H54 (cell line): ENCODE measurements around the gene MSTO1.
"Not testable (repeated sequence)": the region's sequence is repeated elsewhere in the genome, so short reads cannot be mapped to it uniquely, and the experiment has no call there.

Experiments
- DNase-seq: peaks from one replicate; pipeline ENCODE4 v3.0.0; 2011; ENCODE audit warnings: low spot score, mixed read lengths; ENCODE audit not compliant: insufficient read length
- FAIRE-seq: peaks from 3 replicates; lab custom pipeline; 2011; peaks lifted over from hg19 to GRCh38; lab: Jason Lieb, UNC
- POLR2A ChIP-seq: IDR thresholded peaks from 2 replicates; pipeline ENCODE4 v1.6.1; 2011; ENCODE audit warnings: low read depth, mild to moderate bottlenecking, low read length

The MSTO1 gene

DNA sequence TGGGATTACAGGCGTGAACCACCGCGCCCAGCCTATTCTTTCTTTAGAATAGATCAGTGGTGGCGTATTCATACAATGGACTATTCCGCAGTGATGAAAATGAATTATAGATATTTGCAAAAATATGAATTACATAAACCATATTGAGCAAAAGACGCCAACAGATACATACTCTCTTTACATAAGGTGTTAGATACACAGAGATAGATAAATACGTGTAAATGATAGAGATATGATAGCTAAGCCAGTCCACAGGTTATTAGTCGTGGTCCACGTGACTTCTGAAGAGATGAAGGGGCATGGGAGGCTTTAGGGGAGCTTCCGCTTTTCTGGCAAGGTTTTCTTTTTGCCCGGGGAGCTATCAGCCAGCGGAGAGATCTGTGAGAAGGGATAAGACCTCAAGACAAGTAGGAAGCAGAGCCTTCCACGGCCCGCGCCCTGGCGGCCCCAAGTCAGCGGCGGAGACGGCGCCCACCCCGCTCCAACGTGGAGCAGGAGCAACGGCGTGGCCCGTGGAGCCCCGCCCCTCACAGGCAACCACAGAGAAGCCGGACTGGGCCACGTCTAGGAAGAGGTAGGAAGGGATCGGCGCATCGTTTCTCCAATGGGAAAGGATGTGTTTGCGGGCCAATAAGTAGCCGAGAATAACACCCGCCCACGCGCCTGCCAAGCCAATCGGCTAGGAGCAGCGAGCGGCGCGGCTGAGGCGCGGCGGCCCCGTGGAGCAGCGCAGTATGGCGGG, at the start of gene MSTO1:
TSS of gene MSTO1 (plus strand) at position 704 of the 742 bp plus-strand sequence. CDS start at position 735, 31 bp downstream.
- DNase-seq (peak; percentile 95), FAIRE-seq (peak; percentile 23)
- peak; percentile 95 for TF ChIP-seq POLR2A

DNA sequence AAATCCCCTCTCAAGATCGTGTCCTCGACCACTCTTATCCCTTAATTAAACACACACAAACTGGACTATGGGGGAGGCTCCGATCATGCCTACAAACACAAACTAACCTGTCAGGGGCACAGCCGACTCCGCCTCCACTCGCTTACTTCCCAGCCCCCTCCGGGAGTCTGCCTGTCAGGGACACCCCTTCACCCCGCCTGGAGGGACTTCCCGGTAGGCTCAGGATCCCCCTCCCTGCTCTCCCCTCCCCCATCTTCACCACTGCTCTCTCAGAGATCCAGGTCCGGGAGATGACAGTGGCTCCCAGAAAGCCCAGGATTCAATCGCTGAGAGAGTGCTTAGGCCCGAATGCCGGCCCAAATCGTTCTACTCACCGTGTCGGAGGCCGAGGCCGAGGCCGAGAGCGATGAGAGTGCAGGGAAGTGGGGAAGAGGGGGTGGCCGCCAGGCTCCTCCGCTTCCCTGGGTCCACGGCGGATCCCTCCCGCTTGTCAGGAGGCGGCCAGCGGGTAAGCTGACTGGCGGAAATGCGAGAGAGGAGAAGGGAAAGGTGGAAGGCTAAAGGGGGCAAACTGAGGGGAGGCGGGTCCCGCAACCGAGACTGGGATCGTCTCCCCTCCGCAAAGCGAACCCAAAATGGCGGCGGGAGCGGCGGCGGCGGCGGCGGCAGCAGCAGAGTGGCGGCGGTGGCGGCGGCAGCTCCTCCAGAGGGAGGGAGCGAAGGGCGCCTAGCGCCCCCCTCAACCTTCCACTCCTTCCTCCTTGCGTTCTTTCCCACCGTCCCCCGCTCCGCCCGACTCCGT, 48.0 kb upstream of the MSTO1 start:
- peak; percentile 23 for DNase-seq
- not testable (repeated sequence) for FAIRE-seq

DNA sequence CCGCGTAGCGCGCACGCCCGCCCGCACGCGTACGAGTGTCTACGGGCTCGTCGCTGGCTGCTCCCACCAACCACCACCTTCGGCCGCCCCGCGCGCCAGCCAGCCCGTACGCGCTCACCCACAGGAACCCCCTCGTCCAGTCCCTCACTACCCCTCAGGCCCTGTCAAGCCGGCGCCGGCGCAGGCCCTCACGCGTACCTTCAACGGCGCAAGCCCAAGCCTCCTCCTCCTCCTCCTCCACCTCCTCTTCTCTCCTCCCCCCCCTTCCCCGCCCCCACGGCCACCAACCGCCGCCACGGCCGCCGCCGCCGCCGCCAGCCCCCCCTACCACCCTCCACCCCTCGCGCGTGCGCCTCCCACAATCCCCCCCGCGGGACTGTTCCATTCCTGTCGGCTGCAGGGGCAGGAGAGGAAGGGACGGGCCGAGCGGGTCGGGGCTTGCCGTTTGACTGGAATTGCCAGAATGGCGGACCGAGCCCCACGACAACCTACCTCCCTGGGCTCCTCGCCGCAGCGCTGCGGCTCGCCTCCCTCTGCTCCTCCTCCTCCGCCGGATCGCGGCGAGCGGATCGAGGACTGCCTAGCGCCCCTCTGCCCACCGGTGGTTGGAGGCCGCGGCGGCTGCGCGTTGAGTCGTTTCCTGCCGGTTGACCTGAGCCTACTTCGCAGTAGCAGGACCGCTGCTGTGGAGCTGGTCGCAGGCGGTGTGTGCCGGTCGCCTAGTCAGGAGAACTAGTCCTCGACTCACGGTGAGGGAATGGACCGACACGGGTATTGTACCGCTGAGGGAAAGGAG, 47.2 kb upstream of the MSTO1 start, which contains the start of gene ASH1L:
TSS of gene ASH1L (minus strand) at position 223 of the 796 bp plus-strand sequence. CDS start 41,284 bp downstream, outside the sequence.
- DNase-seq (peak; percentile 76), FAIRE-seq (no peak)
- peak; percentile 99 for TF ChIP-seq POLR2A

DNA sequence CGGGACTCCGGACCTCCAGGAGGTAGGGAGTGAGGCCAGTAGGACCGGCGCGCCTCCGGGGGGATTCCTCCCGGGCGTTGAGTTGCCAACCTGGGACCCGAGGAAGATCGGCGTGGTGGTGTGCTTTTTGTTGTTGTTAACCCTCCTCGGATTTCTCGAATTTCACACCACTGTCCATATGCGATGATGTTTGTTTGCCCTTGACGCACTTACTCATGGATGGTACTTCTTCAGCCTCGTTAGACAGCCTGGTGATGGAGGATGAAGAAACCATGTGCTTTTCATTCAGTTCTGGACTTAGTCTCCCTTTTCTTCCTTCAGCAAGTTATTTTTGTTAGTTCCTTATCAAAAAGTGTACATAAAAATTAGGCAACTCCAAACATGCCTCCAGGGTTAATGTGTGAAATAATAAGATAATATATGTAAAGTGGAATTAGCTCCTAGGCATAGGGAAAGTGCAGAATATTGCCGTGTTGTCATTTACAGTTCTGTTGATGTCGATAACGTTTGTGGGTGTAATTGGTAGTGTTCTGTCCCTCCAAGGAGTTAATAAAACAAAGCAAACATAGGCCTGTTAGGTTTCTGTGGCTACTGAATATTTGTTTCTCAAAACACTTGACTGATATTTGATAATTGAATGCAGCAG, 46.5 kb upstream of the MSTO1 start:
- not testable (repeated sequence) for DNase-seq, FAIRE-seq

DNA sequence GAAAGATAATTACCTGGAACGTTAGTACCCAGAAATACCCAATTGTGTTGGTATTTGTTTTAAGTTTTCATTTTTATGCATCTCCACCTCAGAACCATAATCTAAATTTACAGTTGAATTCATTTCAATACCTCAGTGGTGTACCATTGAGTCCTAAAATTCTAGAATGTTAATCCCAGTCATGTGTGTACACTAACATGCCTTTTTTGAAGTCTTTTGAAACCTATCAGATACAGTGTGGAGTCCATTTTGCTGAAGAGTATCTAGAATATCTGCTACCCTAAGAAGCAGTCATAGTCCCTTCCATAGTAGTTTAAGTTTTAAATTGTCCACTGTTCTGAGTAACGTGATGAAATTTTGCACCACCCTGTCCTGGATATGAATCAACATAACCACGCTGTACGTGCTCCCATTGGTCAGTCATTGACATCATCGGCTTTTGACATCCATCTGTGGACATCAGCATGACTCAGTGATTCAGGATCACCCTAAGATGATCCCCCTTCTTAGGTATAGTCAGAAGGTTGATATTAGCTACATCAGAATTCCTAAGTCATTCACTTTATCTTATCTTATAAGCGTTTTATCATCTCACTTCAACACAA, 39.9 kb upstream of the MSTO1 start:
- FAIRE-seq (no peak), DNase-seq (no peak)
- TF ChIP-seq POLR2A, result no peak

DNA sequence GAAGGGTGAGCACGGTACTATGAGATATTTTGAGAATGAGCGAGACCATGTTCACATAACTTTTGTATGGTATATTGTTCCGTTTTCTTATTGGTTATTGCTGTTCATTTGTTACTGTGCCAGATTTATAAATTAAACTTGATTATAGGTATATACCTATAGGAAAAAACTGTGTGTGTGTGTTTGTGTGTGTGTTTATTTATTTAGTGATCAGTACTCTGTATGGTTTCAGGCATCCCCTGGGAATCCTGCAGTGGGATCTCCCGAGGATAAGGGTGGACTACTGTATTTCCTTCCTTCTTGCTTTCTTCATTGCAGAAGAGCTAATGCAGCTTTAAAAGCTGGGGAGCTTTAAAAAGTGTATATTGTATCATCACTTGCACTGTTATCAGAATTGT, 39.4 kb upstream of the MSTO1 start:
- FAIRE-seq (no peak), DNase-seq (no peak)
- TF ChIP-seq POLR2A, result no peak

DNA sequence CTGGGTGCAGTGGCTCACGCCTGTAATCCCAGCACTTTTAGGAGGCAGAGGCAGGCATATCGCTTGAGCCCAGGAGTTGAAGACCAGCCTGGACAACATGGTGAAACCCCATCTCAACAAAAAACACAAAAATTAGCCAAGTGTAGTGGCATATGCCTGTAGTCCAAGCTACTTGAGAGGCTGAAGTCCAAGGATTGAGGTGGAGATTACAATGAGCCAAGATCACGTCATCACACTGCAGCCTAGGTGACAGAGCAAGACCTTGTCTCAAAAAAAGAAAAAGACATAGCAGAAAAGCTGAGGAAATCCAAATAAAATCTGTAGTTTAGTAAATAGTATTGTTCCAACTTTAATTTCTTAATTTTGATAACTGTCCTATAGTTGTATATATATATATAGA, 35.9 kb upstream of the MSTO1 start:
- FAIRE-seq (no peak), DNase-seq (no peak)
- no peak for TF ChIP-seq POLR2A

DNA sequence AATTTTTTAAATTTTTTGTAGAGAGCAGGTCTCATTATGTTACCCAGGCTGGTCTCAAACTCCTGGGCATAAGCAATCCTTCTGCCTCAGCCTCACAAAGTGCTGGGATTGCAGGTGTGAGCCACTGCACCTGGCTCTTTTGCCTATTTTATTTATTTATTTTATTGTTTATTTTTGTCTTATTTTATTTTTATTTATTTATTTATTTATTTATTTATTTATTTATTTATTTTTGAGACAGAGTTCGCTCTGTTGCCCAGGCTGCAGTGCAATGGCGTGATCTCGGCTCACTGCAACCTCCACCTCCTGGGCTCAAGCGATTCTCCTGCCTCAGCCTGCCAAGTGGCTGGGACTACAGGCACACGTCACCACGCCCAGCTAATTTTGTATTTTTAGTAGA, 34.4 kb upstream of the MSTO1 start:
- DNase-seq, FAIRE-seq: not testable (repeated sequence)

DNA sequence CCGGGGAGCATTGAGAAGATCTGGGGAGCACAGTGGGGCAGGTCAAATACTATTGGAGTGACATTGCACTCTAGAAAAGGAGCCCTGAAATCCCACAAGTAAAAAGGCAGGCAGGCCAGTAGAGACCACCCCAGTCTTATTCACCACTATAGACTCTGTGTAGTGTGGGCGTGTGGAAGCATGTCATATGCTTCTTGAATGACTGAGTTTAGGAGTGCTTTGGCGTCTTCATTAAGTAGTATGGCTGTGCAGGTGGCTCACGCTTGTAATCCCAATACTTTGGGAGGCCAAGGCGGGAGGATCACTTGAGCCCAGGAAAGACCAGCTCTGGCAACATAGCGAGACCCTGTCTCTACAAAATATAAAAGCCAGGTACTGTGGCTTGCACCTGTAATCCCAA, 26.2 kb upstream of the MSTO1 start:
- not testable (repeated sequence) for FAIRE-seq, DNase-seq

DNA sequence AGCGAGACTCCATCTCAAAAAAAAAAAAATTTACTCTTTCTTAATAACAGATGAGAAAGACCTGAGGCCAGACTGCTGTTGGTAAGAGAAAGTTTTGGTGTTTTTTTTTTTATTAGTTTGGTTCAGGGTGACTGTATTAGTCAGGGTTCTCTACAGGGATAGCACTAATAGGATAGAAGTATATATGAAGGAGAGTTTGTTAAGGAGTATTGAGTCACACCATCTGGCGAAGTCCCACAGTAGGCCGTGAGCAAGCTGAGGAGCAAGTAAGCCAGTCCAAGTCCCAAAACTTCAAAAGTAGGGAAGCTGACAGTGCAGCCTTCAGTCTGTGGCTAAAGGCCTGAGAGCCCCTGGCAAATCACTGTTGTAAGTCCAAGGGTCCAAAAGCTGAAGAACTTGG, 20.7 kb upstream of the MSTO1 start:
- not testable (repeated sequence) for DNase-seq, FAIRE-seq

DNA sequence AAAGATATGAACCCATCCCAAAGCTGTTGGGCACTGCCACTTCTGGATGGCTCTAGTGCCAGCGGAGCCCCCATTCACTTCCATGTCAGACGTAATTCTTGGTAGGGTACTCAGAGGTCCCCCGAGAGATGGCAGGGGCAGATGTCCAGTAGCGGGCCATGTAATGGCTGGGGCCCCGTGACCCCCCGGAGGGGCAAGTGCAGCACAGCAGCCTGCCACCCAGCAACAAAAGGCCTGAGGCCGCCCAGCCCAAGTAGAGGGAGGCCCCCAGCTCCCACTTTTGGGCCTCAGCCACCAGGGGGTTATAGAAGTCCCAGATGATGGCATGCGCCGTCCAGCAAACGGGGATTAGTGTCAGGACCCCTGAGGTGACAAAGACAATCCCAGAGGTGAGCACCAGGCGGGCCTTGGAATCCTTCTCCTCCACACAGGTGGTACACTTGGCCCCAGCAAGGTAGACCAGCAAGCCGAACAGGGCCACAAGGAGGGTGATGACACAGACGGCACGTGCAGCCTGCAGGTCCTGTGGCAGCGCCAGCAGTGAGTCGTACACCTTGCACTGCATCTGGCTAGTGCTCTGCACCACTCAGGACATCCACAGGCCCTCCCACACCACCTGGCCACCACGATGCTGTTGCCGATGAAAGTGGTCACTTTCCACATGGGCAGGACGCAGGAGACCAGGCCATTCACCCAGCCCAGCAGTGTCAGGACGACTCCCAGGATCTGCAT, 19.3 kb upstream of the MSTO1 start:
- DNase-seq, FAIRE-seq: not testable (repeated sequence)

DNA sequence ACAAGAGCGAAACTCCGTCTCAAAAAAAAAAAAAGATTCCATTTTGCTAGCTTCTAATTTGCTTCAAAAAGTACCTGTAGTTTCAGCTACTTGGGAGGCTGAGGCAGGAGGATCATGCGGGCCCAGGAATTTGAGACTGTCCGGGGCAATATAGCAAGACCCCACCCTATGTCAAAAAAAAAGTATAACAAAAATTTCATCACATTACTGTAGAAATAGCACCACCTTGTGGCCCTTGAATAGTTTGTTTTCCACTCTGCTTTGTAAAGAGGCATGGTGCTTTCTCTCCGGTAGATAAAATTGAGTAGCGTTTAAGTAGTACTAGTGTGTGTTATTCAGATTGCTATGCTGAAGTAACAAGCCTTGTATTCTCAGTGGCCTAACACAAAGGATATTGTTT, 18.2 kb upstream of the MSTO1 start:
- no peak for FAIRE-seq
- no peak for TF ChIP-seq POLR2A
- peak; percentile 14 for DNase-seq

DNA sequence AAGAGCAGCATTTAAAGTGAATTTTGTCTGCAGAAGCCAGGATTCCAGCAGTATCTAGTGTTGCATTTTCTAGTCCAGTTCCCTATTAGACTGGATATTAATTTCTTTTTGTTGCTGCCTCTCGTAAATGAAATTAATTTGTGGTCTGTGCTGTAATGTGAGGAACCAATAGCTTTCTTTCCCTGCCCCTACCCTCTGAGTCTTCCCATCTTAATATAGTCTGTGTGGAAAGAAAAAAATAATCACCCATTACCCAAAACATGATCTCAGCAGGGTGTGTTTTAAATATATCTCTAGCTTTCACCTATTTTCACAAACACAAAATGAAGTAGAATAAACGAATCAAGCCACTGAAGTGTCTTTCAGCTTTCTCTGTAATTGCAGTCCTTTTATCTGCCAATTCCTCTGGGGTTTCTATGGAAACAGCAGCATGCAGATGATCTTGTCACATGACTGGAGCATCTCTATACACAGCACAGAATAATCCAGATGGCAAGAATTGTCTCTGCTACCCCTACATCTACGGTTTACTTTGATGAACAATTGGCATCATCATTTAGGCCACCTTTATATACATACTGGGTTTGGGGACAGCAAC, 14.0 kb upstream of the MSTO1 start:
- DNase-seq, FAIRE-seq: not testable (repeated sequence)
